KMS-11 (cell line): ENCODE results near the gene C13orf46.

ENCODE experiments used
- H2AFZ ChIP-seq: fragments of 200-600 bp; sonication (generic); 2 replicates; pipeline ENCODE4 v1.6.1; 2016; ENCODE audit warnings: antibody characterized with exemption, mixed run types, low read depth
- H3K27ac ChIP-seq: fragments of 200-600 bp; sonication (generic); 2 replicates; pipeline ENCODE4 v1.6.1; 2016; ENCODE audit warnings: mild to moderate bottlenecking, mixed run types
- H3K27me3 ChIP-seq: fragments of 200-600 bp; sonication (generic); 2 replicates; pipeline ENCODE4 v1.6.1; 2017; ENCODE audit warnings: mild to moderate bottlenecking, low read depth, mixed run types, moderate library complexity; ENCODE audit not compliant: insufficient read depth
- H3K36me3 ChIP-seq: fragments of 200-600 bp; sonication (generic); 2 replicates; pipeline ENCODE4 v1.6.1; 2017; ENCODE audit warnings: mild to moderate bottlenecking, mixed run types; ENCODE audit not compliant: insufficient read depth
- H3K4me1 ChIP-seq: fragments of 200-600 bp; sonication (generic); 2 replicates; pipeline ENCODE4 v1.6.1; 2016; ENCODE audit warnings: mild to moderate bottlenecking, low read depth, mixed run types; ENCODE audit not compliant: poor library complexity, severe bottlenecking
- H3K4me2 ChIP-seq: fragments of 200-600 bp; sonication (generic); 2 replicates; pipeline ENCODE4 v1.7.0; 2016; ENCODE audit warnings: mild to moderate bottlenecking, mixed run types
- H3K4me3 ChIP-seq: fragments of 200-600 bp; sonication (generic); IDR thresholded peaks from 2 replicates; pipeline ENCODE4 v1.6.1; 2017; ENCODE audit warnings: low read depth, low read length, mixed read lengths; ENCODE audit not compliant: insufficient read depth
- H3K79me2 ChIP-seq: fragments of 200-600 bp; sonication (generic); 2 replicates; pipeline ENCODE4 v1.6.1; 2016; ENCODE audit warnings: low read depth, mixed run types; ENCODE audit not compliant: insufficient read depth
- H3K9ac ChIP-seq: fragments of 200-600 bp; sonication (generic); 2 replicates; pipeline ENCODE4 v1.6.1; 2016; ENCODE audit warnings: mild to moderate bottlenecking, mixed run types
- H4K20me1 ChIP-seq: fragments of 200-600 bp; sonication (generic); 2 replicates; pipeline ENCODE4 v1.6.1; 2016; ENCODE audit warnings: mild to moderate bottlenecking, mixed run types; ENCODE audit not compliant: insufficient read depth
- CTCF ChIP-seq: fragments of 200-600 bp; sonication (generic); conservative IDR thresholded peaks from 2 replicates; pipeline ENCODE4 v1.6.1; 2017; ENCODE audit warnings: low read depth, mild to moderate bottlenecking, antibody characterized with exemption, low read length, moderate library complexity, mixed read lengths

Gene C13orf46

DNA sequence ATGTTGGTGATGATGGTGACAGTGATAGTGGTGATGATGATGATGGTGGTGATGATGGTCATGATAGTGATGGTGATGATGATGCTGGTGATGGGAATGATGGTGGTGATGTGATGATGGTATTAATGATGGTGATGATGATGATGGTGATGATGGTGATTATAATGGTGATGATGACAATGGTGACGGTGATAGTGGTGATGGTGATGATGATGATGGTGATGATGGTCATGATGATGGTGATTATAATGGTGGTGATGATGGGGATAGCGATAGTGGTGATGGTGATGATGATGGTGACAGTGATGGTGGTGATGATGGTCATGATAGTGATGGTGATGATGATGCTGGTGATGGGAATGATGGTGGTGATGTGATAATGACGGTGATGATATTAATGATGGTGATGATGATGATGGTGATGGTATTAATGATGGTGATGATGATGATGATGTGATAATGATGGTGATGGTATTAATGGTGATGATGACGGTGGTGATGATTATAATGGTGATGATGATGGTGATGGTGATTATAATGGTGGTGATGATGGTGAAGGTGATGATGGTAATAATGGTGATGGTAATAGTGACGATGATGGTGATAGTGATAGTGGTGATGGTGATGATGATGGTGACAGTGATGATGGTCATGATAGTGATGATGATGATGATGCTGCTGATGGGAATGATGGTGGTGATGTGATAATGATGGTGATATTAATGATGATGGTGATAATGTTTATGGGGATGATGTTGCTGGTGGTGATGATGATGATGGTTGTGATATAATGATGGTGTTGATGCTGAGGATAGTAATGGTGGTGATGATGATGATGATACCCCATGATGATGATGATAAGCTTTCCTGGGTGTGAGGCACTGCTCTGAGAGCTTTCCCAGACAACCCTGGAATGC lies 7.7 kb downstream of the C13orf46 start:
- Histone ChIP-seq H3K4me3 (no peak overlapping the region), H3K36me3 (no peaks in the 10 kb centered on the region), H3K27ac (no peak overlapping the region), H4K20me1 (no peaks in the 10 kb centered on the region), H3K9ac (no peak overlapping the region), H3K4me2 (no peak overlapping the region), H2AFZ (no peak overlapping the region), H3K79me2 (no peaks in the 10 kb centered on the region), H3K27me3 (no peaks in the 10 kb centered on the region), H3K4me1 (no peaks in the 10 kb centered on the region)
- no peak for TF ChIP-seq CTCF

- Histone ChIP-seq H3K4me1 (no peaks in the 10 kb centered on the region), H3K27me3 (no peaks in the 10 kb centered on the region), H3K27ac (no peak overlapping the region), H3K36me3 (no peaks in the 10 kb centered on the region), H3K79me2 (no peaks in the 10 kb centered on the region), H3K9ac (no peak overlapping the region), H3K4me3 (no peak overlapping the region), H2AFZ (no peak overlapping the region), H3K4me2 (no peak overlapping the region), H4K20me1 (no peaks in the 10 kb centered on the region)
- no peak for TF ChIP-seq CTCF
These were observed 8.4 kb downstream of the C13orf46 start for GRCh38 chr13:113965383-113965874.

GRCh38 chr13:113964251-113964995 lies 9.5 kb downstream of the C13orf46 start:
- H3K36me3 ChIP-seq, result no peaks in the 10 kb centered on the region
- H4K20me1 ChIP-seq, result no peaks in the 10 kb centered on the region
- H2AFZ ChIP-seq, result no peak overlapping the region
- no peak overlapping the region for H3K4me2 ChIP-seq
- H3K9ac ChIP-seq, result no peak overlapping the region
- no peaks in the 10 kb centered on the region for H3K27me3 ChIP-seq
- TF ChIP-seq CTCF, result no peak
- H3K4me3 ChIP-seq, result no peak overlapping the region
- no peak overlapping the region for H3K27ac ChIP-seq
- no peaks in the 10 kb centered on the region for H3K79me2 ChIP-seq
- no peaks in the 10 kb centered on the region for H3K4me1 ChIP-seq

DNA sequence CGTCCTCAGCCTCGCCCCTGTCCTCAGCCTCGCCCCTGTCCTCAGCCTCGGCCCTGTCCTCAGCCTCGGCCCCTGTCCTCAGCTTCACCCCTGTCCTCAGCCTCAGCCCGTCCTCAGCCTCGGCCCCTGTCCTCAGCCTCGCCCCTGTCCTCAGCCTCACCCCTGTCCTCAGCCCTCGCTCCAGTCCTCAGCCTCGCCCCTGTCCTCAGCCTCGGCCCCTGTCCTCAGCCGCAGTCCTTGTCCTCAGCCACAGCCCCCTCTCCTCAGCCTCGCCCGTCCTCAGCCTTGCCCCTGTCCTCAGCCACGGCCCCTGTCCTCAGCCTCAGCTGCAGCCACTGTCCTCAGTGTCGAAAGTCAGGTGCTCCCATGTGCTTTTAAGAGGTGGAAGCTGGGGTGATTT lies 10.5 kb downstream of the C13orf46 start:
- Histone ChIP-seq H3K27me3 (no peaks in the 10 kb centered on the region), H3K27ac (no peak overlapping the region), H3K36me3 (no peaks in the 10 kb centered on the region), H3K4me3 (no peak overlapping the region), H3K4me1 (no peaks in the 10 kb centered on the region), H2AFZ (no peak overlapping the region), H4K20me1 (no peaks in the 10 kb centered on the region), H3K79me2 (no peaks in the 10 kb centered on the region), H3K4me2 (no peak overlapping the region), H3K9ac (no peak overlapping the region)
- TF ChIP-seq CTCF, result no peak
